ENCODE measurements around the gene UMOD.

UMOD gene

GRCh38 chr16:20352615-20353014 is at the start of gene UMOD:
Gene UMOD (minus strand): TSS chr16:20352715. CDS start chr16:20350737, 1,978 bp downstream.
- no peak for DNase-seq

- no peak for DNase-seq
Measured at GRCh38 chr16:20401475-20402016, 49.0 kb upstream of the UMOD start.

GRCh38 chr16:20401066-20401465 is 48.6 kb upstream of the UMOD start:
- DNase-seq, result no peak

GRCh38 chr16:20399185-20399584 is 46.7 kb upstream of the UMOD start:
- DNase-seq, result no peak

- no peak for DNase-seq
Measured at GRCh38 chr16:20398603-20399002, 46.1 kb upstream of the UMOD start.

GRCh38 chr16:20397468-20398074 is 45.1 kb upstream of the UMOD start:
- DNase-seq, result no peak

GRCh38 chr16:20396846-20397467 is 44.4 kb upstream of the UMOD start:
- DNase-seq, result no peak

GRCh38 chr16:20395946-20396345 is 43.4 kb upstream of the UMOD start:
- DNase-seq, result no peak

GRCh38 chr16:20393801-20394577 is 41.5 kb upstream of the UMOD start:
- no peak for DNase-seq

- DNase-seq, result no peak
Measured at GRCh38 chr16:20391045-20391444, 38.5 kb upstream of the UMOD start.

- no peak for DNase-seq
Measured at GRCh38 chr16:20388854-20389253, 36.3 kb upstream of the UMOD start.

- no peak for DNase-seq
Measured at GRCh38 chr16:20387978-20388377, 35.5 kb upstream of the UMOD start.

GRCh38 chr16:20385844-20386832 is 33.6 kb upstream of the UMOD start:
- peak; percentile 44 for DNase-seq

GRCh38 chr16:20383106-20384029 is 30.9 kb upstream of the UMOD start:
- DNase-seq, result peak; percentile 83

GRCh38 chr16:20382202-20382948 is 29.9 kb upstream of the UMOD start:
- DNase-seq, result no peak

GRCh38 chr16:20380782-20381181 is 28.3 kb upstream of the UMOD start:
- DNase-seq, result no peak

GRCh38 chr16:20377181-20377580 is 24.7 kb upstream of the UMOD start:
- DNase-seq, result no peak

- DNase-seq, result no peak
Measured at GRCh38 chr16:20372701-20373100, 20.2 kb upstream of the UMOD start.

GRCh38 chr16:20369452-20370054 is 17.0 kb upstream of the UMOD start:
- DNase-seq, result no peak

- DNase-seq, result no peak
Measured at GRCh38 chr16:20364051-20364450, 11.5 kb upstream of the UMOD start.
